Activated T-helper 17 cell treated with anti-CD3 and anti-CD28 coated beads, Interleukin-2, amount 50 U/mL, for 72 hours (primary cell): ENCODE results near the gene TJP2. TPM values are rescaled to one million over a fixed set of nuclear protein-coding genes. Genes with fewer than 3 reads are reported as not detected.

Source experiments
- ATAC-seq: fragments of 150-1000 bp; cut with Tn5 transposase; replicated peaks from 2 replicates; pipeline ENCODE4 v1.10.0; 2021; ENCODE audit warnings: mild to moderate bottlenecking, moderate library complexity
- H3K27ac Mint-ChIP-seq: one replicate; pipeline ENCODE4 v1.8.0; 2022; ENCODE audit warnings: mixed read lengths
- H3K27me3 Mint-ChIP-seq: one replicate; pipeline ENCODE4 v1.8.0; 2022; ENCODE audit warnings: mixed read lengths
- H3K36me3 Mint-ChIP-seq: one replicate; pipeline ENCODE4 v1.8.0; 2022; ENCODE audit warnings: low read depth, mild to moderate bottlenecking, mixed read lengths
- H3K4me1 Mint-ChIP-seq: one replicate; pipeline ENCODE4 v1.8.0; 2022; ENCODE audit warnings: mixed read lengths
- H3K4me3 Mint-ChIP-seq: one replicate; pipeline ENCODE4 v1.8.0; 2022; ENCODE audit warnings: mild to moderate bottlenecking, mixed read lengths
- H3K9me3 Mint-ChIP-seq: one replicate; pipeline ENCODE4 v1.8.0; 2022; ENCODE audit warnings: mixed read lengths
- total RNA-seq, 2 donors: library from RNA; stranded (reverse); gene quantifications; one replicate each; pipeline ENCODE4 v1.2.3, GENCODE V29; 2022

Gene TJP2
- total RNA-seq, 2 donors from 2014 or later = 25.9 to 27.3 TPM

- no peaks in the 10 kb centered on the region for H3K9me3 Mint-ChIP-seq
- H3K4me3 Mint-ChIP-seq = no peak overlapping the region
- H3K36me3 Mint-ChIP-seq = no peaks in the 10 kb centered on the region
- no peak overlapping the region for H3K27ac Mint-ChIP-seq
- H3K27me3 Mint-ChIP-seq = peaks cover 18% of the 10 kb centered on the region
- H3K4me1 Mint-ChIP-seq = no peaks in the 10 kb centered on the region
- no peak for ATAC-seq
Observed at GRCh38 chr9:69319324-69320025, 145.4 kb downstream of the TJP2 start.

- no peak for ATAC-seq
- no peaks in the 10 kb centered on the region for H3K36me3 Mint-ChIP-seq
- no peaks in the 10 kb centered on the region for H3K4me1 Mint-ChIP-seq
- H3K9me3 Mint-ChIP-seq = no peaks in the 10 kb centered on the region
- H3K27ac Mint-ChIP-seq = no peak overlapping the region
- H3K27me3 Mint-ChIP-seq = peaks cover 33% of the 10 kb centered on the region
- no peak overlapping the region for H3K4me3 Mint-ChIP-seq
Observed at GRCh38 chr9:69322256-69322655, 148.2 kb downstream of the TJP2 start.

GRCh38 chr9:69323861-69324260 lies 149.8 kb downstream of the TJP2 start:
- ATAC-seq = no peak
- Mint-ChIP-seq H3K4me1 (no peaks in the 10 kb centered on the region), H3K4me3 (no peak overlapping the region), H3K27me3 (peaks cover 41% of the 10 kb centered on the region), H3K27ac (no peak overlapping the region), H3K9me3 (no peaks in the 10 kb centered on the region), H3K36me3 (no peaks in the 10 kb centered on the region)

Other genes with a start within 250 kb of the TJP2 start
- not detected for gene PRKACG, start 160.2 kb upstream of the TJP2 start, total RNA-seq
- 10 to 100 TPM; 10.2 to 28.0 TPM for gene FXN, start 138.5 kb upstream of the TJP2 start, total RNA-seq
- gene ENTREP1, start 150.9 kb downstream of the TJP2 start, total RNA-seq = not detected